CD4-positive, alpha-beta T cell treated with Interleukin-21 for 1 hour (primary cell): ENCODE data around the gene CMTM3.
"Not testable (repeated sequence)": the region's sequence is repeated elsewhere in the genome, so short reads cannot be mapped to it uniquely, and the experiment has no call there.

Source experiments
- DNase-seq: peaks from one replicate; pipeline ENCODE4 v3.0.0-alpha.2; 2020

The CMTM3 gene

GRCh38 chr16:66585481-66586239, 18.8 kb upstream of the CMTM3 start:
- no peak for DNase-seq

DNA sequence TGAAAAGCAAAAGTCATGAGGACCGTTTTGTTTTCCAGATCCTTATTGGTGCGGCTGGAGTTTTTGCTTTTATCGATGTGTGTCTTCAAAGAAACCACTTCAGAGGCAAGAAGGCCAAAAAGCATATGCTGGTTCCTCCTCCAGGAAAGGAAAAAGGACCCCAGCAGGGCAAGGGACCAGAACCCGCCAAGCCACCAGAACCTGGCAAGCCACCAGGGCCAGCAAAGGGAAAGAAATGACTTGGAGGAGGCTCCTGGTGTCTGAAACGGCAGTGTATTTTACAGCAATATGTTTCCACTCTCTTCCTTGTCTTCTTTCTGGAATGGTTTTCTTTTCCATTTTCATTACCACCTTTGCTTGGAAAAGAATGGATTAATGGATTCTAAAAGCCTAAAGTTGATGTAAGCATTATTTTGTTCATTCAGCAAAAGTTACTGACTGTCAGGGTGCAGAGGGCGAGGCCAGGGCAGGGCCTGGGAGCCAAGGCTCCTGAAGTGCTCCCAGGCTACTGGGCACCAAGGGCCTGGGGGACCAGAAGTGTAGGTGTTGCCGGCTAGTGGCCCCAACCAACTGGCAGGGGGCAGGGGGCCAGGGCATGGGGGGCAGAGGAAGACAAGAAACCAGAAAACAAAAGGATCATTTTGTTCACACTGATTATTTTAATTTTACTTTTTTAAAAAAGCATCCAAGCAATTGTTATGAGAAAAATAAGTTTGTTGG, 16.5 kb upstream of the CMTM3 start:
- no peak for DNase-seq

DNA sequence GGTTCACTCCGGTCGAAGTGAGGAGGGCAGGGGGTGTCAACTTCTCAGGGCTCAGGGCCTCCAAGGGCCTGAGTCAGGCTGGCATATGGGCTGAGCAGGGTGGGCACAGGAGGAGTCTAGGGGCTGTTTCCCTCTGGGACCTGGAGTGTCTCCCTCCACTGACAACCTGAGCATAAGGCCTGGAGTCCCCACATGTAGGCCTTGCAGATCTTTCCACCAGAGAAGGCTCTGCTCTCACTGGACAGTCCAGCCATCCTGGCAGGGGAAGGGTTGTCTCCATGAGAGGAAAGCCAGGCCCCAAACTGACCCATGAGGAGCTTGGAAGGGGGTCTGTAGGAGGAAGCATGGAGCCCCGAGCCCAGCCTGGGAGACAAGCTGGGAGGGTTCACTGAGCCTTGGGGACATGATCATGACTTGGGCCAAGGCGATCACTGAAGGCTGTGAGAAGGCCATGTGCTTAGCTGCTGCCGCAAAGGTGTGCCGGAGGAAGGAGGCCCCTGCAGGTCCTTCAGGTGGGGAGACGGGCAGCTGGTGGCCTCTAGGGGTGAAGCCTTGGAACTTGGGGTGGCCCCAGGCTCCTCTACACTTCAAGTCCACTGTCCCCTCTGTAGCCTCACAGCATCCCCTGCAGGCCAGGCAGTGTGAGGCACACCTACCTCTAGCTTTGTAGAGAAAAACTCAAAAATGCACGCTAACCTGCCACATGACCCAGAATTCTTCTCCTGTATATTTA, 15.4 kb upstream of the CMTM3 start:
- DNase-seq: peak; percentile 80

- DNase-seq: peak; percentile 54
Measured at GRCh38 chr16:66590322-66590721, 14.2 kb upstream of the CMTM3 start.

DNA sequence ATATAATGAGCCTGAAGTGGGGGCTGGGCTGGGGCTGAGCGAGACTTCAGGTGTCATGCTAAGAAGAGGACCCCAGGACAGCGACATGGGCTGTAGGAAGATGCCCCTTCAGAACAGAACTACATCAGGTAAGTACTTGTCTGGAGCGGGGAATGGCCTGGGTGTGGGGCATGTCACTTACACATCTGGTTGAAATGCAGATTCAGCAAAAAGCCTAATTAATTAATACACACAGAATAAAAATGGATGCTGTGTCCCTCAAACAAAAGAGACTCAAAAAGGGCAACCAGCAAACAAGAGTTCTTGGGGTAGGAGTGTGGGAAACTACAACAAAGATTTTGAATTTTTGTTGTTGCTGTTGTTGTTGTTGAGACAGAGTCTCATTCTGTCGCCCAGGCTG, 13.5 kb upstream of the CMTM3 start:
- DNase-seq: no peak

DNA sequence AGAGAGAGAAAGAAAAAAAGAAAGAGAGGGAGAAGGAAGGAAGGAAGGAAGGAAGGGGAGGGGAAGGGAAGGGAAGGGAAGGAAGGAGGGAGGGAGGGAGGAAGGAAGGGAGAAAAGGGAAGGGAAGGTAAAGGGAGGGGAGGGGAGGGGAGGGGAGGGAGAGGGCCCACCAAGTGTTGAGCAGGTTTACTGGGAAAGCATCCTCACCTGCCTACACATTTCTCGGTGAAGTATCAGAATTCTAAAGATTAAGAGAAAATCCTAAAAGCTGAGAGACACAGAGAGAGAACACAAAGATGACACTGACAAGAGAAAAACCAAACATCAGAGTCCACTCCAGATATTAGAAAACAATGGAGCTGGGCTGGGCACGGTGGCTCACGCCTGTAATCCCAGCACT, 12.3 kb upstream of the CMTM3 start:
- DNase-seq: no peak

GRCh38 chr16:66592814-66593213, 11.7 kb upstream of the CMTM3 start:
- DNase-seq: no peak

DNA sequence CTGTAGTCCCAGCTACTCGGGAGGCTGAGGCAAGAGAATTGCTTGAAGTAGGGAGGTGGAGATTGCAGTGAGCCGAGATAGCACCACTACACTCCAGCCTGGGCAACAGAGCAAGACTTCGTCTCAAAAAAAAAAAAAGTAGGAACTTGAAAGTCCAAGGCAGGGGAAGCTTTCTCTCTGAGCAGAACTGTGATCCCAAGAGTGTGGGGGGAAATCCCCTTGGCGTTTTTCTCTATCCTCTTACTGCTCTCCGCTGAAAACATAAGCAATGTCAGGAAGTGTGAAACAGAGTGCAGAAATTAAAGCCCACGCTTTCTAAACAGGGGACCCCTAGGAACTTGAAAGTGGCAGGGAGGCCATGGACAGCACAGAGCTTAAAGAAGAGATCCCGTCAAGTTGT, 9.8 kb upstream of the CMTM3 start:
- no peak for DNase-seq

GRCh38 chr16:66596559-66596958, 7.9 kb upstream of the CMTM3 start:
- DNase-seq: not testable (repeated sequence)

DNA sequence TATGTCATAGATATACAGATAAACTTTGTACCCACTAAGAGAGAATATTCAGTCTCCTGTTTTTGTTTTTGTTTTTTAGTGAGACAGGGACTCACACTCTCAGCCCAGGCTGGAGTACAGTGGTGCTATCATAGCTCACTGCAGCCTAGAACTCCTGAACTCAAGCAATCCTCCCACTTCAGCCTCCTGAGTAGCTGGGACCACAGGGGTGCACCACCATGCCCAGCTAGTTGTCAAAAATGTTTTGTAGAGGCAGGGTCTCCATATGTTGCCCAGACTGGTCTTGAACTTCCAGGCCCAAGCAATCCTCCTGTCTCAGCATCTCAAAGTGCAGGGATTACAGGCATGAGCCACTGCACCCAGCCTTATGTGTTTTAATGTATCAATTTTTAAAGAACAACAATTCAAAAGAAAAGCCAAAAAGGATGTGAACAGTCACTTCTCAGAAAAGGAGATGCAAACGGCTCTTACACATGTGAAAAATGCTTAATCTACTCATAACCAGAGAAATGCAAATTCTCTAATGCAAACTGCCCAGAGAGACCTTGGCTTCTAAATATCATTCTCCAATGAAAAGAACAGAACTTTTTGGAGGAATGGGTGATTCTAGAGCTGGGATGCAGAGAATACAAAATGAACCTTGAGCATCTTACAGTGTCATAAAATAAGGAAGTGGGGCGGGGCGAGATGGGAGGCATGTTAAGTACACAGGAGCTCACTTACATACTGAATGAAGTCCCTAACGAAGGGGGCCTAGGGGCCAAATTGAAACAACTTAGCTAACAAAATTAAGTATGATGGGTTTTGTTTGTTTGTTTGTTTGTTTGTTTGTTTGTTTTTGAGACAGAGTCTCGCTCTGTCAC, 7.3 kb upstream of the CMTM3 start:
- DNase-seq: no peak

DNA sequence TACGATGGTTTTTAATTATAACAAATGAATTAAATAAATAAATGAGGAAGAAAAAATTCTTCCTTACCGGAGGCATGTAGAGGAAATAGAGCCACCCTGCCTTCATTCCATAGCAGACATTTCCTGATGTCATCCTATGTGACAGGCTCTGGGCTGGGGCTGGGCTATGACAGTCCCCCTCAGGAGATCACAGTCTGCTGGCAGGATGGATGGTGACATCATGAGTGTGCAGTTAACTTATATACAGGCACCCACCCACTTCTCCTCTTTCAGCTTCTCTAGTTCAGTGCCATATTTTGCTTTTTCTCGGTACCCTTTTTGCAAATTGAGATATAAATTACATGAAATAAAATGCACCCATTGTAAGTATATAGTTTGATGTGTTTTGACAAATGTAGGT, 6.4 kb upstream of the CMTM3 start:
- no peak for DNase-seq

DNA sequence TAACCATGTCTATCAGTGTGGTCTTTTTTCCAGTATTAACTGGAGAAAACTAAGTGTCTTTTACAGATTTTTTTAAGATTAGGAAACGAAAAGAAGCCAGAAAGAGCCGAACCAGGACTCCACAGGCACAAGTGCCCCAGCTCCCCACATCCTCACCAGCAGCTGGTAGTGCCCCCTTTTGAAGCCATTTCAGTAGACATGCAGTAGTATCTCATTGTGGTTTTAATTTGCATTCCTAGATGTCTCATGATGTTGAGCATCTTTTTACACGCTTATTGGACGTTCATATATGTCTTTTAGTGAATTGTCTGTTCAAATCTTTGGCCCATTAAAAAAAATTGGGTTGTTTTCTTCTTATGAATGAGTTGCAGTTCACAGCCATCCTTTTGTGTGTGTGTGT, 4.8 kb upstream of the CMTM3 start:
- DNase-seq: no peak

- no peak for DNase-seq
Measured at GRCh38 chr16:66600477-66600876, 4.0 kb upstream of the CMTM3 start.

DNA sequence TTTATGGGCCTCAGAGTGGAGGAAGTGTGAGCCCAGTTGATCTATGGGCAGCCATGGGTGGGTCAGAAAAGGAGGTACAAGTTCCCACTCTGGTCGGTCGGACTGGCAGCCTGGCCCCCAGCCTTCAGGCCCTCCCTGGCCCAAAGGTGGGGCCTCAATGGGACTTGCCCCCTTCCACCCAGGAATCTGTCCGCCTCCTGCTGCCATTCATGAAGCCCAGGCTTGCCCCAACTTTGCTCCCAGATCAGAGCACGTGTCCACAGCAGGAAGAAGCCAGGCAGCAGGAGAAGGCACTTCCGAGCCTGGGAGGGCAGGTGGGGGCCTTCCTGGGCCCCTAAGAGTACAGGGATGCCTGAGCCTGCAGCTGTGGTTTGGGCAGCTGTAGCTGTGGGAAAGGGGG, 3.0 kb upstream of the CMTM3 start:
- no peak for DNase-seq

- peak; percentile 88 for DNase-seq
Measured at GRCh38 chr16:66603537-66604375, 748 bp upstream of the CMTM3 start.

DNA sequence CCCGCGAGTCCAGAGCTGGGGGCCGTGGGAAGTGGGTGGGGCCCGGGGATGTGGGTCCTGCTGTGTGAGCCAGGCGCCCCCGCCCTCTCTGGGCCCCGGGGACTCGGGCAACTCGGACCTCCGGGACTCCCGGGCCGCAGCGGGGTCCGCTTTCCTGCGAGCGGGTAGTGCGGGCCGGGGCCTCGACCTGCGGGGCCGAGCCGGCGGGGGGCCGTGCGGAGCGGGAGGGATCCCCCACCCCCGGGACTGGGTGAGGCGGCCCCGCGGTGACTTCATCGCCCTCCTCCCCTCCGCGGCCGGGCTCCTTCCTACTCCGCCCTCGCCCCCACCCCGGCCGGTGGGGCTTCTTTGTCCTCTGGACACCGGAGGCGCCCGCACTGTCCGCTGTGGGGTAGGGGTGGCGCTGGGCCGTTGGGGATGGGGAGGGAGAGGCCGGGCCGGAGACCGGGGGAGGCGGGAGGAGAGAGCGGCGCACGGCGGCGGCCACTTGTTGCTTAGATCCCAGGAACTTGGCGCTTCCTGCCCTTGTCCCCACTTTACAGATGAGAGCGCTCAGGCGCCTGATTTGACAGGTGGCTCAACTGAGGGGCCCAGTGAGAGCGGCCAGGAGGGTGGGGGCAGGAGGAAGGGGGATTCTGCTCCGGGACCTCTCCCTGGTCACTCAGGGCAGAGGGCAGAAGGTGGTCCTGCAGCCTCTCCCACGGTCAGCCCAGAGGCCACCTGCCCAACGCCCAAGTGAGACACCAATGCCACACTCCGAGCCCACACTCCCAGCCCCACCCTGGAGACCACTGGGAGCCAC, 874 bp downstream of the CMTM3 start:
- DNase-seq: peak; percentile 27

DNA sequence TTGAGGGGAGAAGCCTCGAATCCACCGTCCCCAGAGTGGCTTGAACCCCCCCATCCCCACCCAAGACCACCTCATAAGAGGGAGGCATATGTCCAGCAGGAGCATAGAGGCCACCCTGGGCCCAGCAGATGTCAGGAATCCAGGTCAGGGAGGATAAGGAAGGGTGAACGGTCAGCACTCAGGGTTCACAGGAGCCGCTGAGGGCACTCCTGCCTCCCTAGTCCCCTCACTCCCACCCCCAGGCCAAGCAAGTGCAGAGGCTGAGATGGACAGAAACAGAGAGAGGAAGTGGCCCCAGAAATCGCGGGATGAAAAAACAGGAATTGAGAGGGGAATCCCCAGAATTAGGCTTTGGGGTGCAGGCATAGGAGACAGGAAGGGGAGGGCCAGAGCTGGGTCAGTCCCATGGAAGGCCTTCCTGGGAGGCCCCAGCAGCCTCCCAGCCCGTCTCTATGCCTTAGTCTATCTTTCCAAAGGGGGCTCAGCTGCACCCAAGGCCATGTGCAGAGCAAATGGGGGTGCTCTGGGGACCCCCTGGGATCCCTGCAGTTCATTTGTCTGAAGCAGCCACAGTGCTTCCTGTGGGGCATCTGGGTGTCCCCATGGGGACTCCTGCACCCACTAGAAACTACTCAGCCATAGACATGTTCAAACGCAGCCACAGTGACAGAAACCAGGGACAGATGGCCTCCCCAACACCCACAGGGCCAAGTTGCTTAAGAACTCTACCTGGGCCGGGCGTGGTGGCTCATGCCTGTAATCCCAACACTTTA, 1.7 kb downstream of the CMTM3 start:
- peak; percentile 19 for DNase-seq

- peak; percentile 83 for DNase-seq
Measured at GRCh38 chr16:66608241-66609138, 4.0 kb downstream of the CMTM3 start.

DNA sequence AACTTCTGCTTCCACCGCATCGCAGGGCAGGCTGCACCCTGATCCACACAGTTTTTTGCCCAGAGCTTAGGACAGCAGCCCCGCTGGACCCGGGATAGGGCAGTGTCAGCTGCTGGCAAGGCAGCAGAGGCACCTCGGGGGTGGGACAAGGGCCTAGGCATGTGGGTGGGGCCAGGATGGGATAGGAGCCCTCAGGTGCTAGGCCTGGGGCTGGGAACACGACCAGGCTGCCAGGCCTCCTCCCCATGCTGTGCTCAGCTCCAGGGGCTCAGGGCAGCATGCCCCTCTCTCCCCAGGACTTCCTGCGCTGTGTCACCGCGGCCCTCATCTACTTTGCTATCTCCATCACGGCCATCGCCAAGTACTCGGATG, 4.6 kb downstream of the CMTM3 start:
- DNase-seq: no peak
